Mucosa of descending colon (tissue), 3 donors: ENCODE results near the gene ARAP2. TPM values are rescaled to one million over a fixed set of nuclear protein-coding genes. Genes with fewer than 3 reads are reported as not detected.

Experiments used
- ATAC-seq: fragments of 200-7000 bp; cut with Tn5 transposase; one replicate; pipeline ENCODE4 v1.9.1; 2020; ENCODE audit warnings: mild to moderate bottlenecking, moderate library complexity
- DNase-seq, 3 donors: peaks; one replicate each; pipeline ENCODE4 v3.0.0-alpha.2; 2020
- H3K36me3 ChIP-seq: fragments of 200-600 bp; one replicate; pipeline ENCODE4 v1.8.0; 2021; ENCODE audit warnings: low read depth, mild to moderate bottlenecking
- H3K4me1 ChIP-seq: fragments of 200-600 bp; one replicate; pipeline ENCODE4 v1.8.0; 2021; ENCODE audit warnings: low read depth, mild to moderate bottlenecking
- H3K4me3 ChIP-seq: fragments of 200-600 bp; one replicate; pipeline ENCODE4 v1.8.0; 2021; ENCODE audit warnings: mild to moderate bottlenecking
- H3K9me3 ChIP-seq: fragments of 200-600 bp; one replicate; pipeline ENCODE4 v1.8.0; 2021; ENCODE audit warnings: mild to moderate bottlenecking
- CTCF ChIP-seq: fragments of 200-600 bp; IDR thresholded peaks from one replicate; pipeline ENCODE4 v1.8.0; 2022; ENCODE audit warnings: antibody characterized with exemption, mild to moderate bottlenecking
- intact Hi-C, 2 donors: fragments of 100-400 bp; cut with DNase I in 1 of 2; cut with micrococcal nuclease in 1 of 2; formaldehyde crosslinking; loops; one replicate each; pipeline versions ENCODE4 v1.11.0 to v1.11.1; 2022; cut with DNase I, micrococcal nuclease
- total RNA-seq, 3 donors: library from RNA; stranded (reverse); fragmentation: NEBNext Ultra II Directional in 2 of 3; extraction: Animal tissue kit (Norgen Biotek cat#: 25700) in 2 of 3; gene quantifications; one replicate each; pipeline versions ENCODE4 v1.2.1 to v1.2.4, GENCODE V29; 2021 to 2023
- donor health status: DM: no; HTN: no; CAD: no; lungs with moderate emphysema.
- donor health status: DM: no; HTN: no; CAD: no.
- donor health status: DM: no; HTN: yes; CAD: no.

ARAP2 gene
- total RNA-seq, 3 donors from 2014 or later = 21.7 to 27.9 (median 22.5) TPM

GRCh38 chr4:36254371-36254770 lies 10.1 kb upstream of the ARAP2 start:
- Histone ChIP-seq H3K36me3 (no peaks in the 10 kb centered on the region), H3K4me3 (no peak overlapping the region), H3K9me3 (no peaks in the 10 kb centered on the region), H3K4me1 (no peaks in the 10 kb centered on the region)
- no peak for ATAC-seq
- DNase-seq = no peak
- intact Hi-C loops = no loop called here
- TF ChIP-seq CTCF = no peak

- Histone ChIP-seq H3K36me3 (no peaks in the 10 kb centered on the region), H3K4me1 (no peaks in the 10 kb centered on the region), H3K4me3 (no peak overlapping the region), H3K9me3 (no peaks in the 10 kb centered on the region)
- intact Hi-C loops = no loop called here
- ATAC-seq (no peak), DNase-seq (no peak)
- no peak for TF ChIP-seq CTCF
Measured at GRCh38 chr4:36251983-36252382, 7.7 kb upstream of the ARAP2 start.

GRCh38 chr4:36249610-36250009 lies 5.3 kb upstream of the ARAP2 start:
- TF ChIP-seq CTCF = no peak
- DNase-seq = no peak
- intact Hi-C loops = no loop called here
- no peaks in the 10 kb centered on the region for H3K9me3 ChIP-seq
- no peaks in the 10 kb centered on the region for H3K4me1 ChIP-seq
- no peak overlapping the region for H3K4me3 ChIP-seq
- H3K36me3 ChIP-seq = no peaks in the 10 kb centered on the region
- no peak for ATAC-seq

- H3K9me3 ChIP-seq = no peaks in the 10 kb centered on the region
- intact Hi-C loops = no loop called here
- peaks cover 9% of the 10 kb centered on the region for H3K4me1 ChIP-seq
- peak overlapping the region; percentile 67 for H3K4me3 ChIP-seq
- no peaks in the 10 kb centered on the region for H3K36me3 ChIP-seq
- DNase-seq = peak; percentile 68 to 75 (median 72)
- ATAC-seq = peak; percentile 65
- TF ChIP-seq CTCF = no peak
Measured at GRCh38 chr4:36243355-36244256, 708 bp downstream of the ARAP2 start.

GRCh38 chr4:36242629-36243354 lies 1.5 kb downstream of the ARAP2 start:
- ATAC-seq = no peak
- peak in 1 of 3 donors; percentile 45 for DNase-seq

More at GRCh38 chr4:36242629-36243354, 1.5 kb downstream of the ARAP2 start:
- TF ChIP-seq CTCF = no peak
- intact Hi-C loops = no loop called here
- H3K4me1 ChIP-seq = peaks cover 9% of the 10 kb centered on the region
- H3K4me3 ChIP-seq = no peak overlapping the region
- no peaks in the 10 kb centered on the region for H3K9me3 ChIP-seq
- no peaks in the 10 kb centered on the region for H3K36me3 ChIP-seq
